ENCODE data around the gene PRDM4.

The PRDM4 gene, protein sequence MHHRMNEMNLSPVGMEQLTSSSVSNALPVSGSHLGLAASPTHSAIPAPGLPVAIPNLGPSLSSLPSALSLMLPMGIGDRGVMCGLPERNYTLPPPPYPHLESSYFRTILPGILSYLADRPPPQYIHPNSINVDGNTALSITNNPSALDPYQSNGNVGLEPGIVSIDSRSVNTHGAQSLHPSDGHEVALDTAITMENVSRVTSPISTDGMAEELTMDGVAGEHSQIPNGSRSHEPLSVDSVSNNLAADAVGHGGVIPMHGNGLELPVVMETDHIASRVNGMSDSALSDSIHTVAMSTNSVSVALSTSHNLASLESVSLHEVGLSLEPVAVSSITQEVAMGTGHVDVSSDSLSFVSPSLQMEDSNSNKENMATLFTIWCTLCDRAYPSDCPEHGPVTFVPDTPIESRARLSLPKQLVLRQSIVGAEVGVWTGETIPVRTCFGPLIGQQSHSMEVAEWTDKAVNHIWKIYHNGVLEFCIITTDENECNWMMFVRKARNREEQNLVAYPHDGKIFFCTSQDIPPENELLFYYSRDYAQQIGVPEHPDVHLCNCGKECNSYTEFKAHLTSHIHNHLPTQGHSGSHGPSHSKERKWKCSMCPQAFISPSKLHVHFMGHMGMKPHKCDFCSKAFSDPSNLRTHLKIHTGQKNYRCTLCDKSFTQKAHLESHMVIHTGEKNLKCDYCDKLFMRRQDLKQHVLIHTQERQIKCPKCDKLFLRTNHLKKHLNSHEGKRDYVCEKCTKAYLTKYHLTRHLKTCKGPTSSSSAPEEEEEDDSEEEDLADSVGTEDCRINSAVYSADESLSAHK

DNA sequence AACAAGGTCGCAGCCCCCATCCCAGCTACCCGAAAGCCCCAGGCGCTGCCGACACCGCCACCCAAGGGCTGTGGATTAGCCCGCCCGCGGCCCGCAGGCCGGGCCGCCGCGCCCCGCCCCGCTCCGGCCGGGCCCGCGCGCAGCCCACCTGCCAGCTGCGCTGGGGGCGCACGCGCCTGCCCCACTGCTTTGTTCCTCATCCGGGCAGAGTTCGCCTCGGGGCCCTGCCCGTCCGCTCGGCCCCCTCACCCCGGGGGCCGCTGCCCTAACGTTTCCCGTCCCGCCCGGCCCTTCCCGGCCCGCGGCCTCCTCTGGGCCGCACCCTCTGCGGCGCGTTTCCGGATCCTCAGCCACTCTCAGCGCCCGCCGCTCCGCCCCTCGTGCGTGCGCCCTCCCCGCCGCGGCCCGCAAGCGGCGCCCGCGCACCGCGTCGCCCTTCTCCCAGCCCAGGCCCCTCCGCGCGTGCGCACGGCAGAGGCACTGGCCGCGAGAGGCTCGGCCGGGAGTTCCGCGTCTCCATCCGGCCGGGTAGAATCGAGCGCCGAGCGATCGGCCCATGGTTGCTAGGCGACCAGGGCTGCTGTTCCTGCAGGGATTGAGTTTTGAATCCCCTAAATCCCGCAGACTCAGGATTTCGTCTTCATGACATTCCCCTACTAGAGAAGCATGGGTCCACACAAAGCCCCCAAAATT lies at the start of gene PRDM4:
Gene PRDM4 (minus strand): TSS at position 329 of the 693 bp plus-strand sequence. CDS start 622 bp downstream, outside the sequence.
- peak; percentile 94 for DNase-seq

DNA sequence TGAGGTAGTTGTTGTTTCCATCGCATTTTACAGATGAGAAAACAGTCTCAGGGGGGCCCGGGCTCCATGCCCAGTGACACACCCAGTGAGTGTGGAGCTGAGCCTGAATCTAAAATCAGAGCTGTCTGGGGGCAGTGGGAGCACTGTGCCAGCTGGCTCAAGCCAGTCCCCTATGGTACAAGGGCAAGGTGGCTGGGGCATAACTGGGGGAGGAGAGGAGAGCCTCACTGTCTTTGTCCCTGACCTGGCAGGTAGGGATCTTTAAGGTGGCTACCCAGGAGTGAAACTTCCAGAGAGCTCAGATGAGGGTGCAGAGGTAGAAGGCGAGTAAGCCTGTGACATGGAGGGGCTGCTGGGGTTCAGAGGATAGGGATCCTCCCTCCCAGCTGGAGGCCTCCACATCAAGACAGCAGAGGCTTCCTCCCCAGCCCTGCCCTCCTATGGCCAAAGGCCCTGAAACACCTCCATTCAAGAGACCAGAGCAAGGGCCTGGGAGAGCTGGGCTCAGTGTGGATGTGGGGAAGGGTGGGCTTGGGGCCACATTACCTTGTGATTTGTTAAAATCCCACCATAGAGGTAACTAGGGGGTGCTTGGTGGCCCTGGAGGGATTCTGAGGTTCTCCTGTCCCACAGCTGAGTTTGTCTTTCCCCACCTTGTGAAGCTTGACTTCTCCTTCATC lies 46.7 kb upstream of the PRDM4 start:
- DNase-seq = no peak

DNA sequence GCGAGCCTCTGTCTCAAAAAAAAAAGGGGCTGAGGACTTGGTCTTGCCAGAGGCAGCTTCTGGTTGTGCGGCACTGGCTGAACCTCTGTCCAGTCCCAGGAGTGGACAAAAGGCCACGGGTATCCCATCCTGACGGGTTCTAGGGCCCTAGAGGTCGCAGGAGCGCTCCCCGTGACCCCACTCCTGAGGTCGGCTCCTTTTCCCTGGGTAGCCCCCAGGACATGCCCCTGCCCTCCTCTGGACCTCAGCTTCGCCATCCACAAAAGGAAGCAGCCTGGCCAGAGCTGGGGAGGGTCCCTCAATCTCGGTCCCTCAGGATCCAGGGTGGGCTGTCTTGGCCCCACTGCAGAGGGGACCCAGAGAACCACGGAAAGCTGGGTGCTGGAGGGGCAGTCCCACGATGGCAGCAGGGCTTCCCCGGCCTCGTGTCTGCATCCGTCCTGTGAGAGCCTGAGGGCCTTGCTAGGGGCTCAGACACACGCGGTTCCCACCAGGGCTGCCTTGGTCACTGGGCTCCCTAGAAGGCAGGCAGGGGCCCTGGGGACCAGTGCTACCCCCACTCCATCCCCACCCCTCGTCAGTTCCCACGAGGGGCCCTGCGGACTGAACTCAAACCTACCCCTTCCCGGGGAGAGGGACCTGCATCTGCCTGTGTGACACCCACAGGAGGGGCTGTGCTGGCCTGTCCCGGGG lies 44.7 kb upstream of the PRDM4 start:
- DNase-seq = no peak

DNA sequence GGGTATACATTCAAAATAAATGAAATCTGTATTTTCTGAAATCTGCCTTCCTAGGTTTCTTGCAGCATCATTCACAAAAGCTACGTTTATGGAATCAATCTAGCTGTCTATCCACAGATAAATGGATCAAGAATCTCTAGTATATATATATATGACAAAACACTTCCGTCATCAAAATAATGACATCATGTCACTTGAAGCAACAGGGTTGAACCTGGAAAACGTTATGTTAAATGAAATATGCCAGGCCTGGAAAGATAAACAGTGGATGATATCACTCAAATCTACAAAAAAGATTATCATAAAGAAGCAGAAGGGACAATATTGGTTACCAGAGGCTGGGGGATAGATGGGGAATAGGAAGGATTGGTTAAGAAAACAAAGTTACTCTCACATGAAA lies 42.2 kb upstream of the PRDM4 start:
- DNase-seq = no peak

DNA sequence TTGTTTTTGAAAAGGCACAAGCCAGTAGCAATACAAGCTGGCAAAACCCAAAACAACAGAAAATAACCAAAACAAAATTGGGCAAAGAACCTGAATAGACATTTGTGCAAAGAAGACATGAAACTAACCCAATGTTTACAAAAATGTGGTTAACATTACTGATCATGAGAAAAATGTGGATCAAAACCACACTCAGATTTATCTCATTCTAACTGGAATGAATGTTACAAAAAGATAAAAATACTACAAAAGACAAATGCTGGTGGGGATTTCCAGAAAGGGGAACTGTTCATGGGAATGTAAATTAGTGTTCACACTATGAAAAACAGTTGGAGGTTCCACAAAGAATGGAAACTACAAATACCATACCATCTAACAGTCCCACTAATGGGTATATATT lies 40.2 kb upstream of the PRDM4 start:
- no peak for DNase-seq

DNA sequence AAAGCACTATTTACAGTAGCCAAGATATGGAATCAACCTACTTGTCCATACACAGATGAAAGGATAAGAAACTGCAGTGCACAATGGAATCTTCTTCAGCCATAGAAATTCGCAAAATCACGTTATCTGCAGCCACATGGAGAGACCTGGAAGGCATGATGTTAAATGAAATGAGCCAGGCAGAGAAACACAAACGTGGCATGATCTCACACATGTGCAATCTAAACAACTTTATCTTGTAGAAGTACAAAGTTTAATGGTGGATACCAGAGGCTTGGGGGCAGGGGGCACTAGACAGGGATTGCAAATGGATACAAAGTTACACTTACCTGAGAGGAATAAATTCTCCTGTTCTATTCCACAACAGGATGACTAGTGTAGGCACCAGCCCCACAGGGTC lies 37.6 kb upstream of the PRDM4 start:
- DNase-seq = no peak

DNA sequence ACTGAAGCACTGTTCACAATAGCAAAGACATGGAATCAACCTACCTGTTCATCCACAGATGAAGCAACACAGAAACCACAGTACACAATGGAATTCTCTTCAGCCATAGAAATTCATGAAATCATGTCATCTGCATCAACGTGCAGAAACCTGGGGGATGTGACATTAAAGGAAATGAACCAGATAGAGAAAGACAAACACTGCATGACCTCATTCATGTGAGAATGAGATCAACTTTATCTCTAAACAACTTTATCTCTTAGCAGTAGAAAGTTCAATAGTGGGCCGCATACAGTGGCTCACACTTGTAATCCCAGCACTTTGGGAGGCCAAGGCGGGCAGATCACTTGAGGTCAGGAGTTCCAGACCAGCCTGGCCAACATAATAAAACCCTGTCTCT lies 33.5 kb upstream of the PRDM4 start:
- DNase-seq = no peak

DNA sequence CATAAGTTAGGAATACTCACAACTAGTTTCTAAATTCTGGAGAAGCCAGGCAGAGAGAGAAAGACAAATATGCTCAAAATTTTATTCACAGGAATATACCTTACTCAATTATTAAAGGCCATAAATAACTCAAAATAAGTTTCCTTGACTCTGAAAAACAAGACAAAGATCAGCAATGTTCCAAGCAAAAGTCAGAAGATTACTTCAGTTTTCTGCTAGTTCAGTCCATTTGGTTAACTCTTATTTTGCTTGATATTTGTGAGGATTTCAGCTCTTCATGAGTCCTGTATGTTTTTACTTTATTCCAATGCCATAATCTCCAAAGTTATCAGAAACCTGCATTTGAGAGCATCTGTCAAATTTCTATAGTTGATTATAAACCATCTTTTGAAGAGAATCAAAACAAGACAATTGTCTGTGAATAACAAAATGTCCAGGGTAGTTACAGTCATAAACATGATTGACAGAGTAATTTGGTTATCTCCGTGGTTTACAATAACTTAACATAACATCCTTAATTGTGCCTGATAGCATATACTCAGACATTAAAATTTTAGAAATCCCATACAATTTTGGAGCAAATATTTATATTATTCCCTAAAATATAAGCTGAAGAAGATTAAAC lies 30.6 kb upstream of the PRDM4 start:
- no peak for DNase-seq

DNA sequence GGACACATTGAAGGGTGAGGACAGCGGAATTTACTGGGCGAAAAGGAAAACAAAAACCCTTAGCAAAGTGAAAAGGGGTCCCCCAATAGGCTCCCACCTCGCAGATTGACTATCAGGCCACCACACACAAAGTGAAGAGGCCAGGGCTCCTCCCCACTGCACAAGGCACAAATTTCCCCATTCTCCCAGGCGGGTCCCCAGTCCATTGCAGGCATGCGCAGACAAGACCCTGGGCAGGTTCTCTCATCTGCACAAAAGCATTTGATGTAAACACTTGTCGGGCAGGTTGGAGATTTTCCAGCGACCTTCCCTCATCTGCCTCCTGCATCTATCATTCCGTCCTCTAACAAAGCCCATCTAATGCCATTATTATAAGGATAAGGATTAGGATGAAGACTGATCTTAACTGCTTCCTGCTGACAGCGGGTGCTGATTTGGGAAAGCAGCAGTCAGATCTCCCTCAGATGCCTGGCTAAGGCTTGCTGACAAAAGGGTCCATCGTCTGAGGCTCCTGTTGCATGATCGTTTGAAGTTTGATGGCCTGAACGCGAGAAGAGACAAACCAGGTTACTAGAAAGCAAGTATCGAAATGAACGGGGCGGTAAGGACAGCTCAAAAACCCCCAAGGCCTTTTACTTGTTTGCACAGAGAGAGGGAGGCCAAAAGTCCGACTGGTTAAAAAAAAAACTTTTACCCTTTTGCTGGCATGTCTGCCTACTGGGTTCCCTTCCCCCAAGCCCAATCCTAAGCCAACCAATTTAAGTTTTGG lies 27.9 kb upstream of the PRDM4 start:
- DNase-seq = no peak

DNA sequence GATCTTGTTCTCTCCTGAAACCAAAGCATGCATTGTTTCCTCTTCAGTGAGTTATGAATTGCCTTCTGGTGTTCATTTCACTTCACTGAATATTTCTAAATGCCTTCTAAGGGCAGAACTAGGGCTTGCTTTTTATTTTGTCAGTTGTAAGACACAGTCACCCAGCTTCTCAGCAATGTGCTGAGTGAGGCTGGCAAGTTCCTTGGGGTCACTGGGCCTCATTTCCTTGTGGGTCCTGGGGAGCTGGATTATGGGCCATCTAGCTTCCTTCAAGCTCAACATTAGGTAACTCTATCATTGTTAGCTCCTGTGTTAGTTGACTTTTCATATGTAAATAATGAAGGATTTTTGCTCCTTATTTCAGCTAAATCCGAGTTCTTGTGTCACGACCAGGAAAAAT lies 27.3 kb upstream of the PRDM4 start:
- no peak for DNase-seq

DNA sequence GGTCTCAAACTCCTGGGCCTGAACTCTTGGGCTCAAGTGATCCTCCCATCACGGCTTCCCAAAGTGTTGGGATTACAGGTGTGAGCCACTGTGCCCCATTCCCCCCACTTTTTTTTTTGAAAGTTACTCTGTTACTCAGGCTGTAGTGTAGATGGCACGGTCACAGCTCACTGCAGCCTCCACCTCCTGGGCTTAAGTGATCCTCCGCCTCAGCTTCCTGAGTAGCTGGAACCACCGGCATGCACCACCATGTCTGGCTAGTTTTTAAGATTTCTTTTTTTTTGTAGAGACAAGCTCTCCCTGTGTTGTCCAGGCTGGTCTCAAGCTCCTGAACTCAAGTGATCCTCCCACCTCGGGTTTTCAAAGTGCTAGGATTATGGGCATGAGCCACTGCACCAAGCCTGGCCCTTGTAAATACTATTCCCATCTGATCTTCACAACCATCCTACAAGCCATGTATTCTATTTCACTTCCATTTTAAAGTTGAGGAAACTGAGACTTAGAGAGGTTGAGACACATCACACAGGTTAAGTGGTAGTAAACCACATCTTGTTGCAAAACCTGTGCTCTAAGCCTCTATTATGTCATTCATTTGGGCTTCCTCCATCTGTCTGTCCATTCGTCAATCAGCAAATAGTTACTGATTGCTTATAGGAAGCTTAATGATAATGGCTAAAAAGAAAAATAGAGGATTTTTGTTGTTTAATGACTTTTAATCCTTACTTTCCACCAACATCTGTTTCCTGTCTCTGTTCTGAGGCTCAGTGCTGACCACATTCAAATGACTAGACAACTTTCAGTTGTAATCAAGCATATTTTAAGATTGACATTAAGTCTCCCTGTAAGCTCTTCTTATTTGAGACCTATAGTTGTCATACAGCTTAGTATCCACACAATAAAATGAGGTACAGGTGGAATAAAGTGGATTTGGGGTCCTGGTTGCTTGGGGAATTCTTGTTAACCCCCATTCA lies 22.8 kb upstream of the PRDM4 start:
- DNase-seq = no peak

DNA sequence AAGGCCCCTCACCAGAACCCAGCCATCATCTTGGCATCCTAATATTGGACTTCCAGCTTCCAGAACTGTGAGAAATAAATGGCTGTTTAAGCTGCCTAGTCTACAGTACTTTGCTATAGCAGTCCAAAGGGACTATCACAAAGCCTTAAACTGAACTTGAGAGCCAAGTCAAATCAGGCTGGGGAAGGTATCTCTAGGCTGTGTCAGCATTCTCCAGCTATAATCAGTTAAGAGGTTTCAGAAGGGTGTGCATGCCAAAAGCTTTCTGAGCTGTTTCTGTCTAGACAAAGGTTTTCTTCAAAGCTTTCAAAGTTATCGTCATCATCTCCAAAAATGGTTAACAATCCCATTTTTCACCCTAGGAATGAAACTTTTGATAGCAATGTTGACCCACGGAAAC lies 21.1 kb upstream of the PRDM4 start:
- no peak for DNase-seq

DNA sequence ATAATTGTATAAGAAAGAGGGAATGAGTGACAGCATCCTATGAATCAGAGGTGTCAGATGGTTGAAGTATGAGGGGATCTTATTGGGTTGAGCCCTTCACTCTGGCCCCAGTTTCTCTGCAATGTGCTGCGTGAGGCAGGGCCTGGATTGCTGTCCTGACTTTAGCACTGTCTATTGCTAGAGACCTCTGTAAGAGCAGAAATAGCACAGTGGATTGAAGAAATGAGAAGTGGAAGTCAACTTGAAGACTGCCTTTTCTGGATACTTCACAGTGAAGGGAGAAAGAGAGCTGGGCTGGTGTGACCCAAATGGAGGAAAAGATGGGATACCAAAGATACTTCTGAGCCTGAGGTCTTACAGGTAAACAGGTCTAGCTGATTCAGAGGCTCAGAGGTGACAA lies 19.4 kb upstream of the PRDM4 start:
- no peak for DNase-seq

DNA sequence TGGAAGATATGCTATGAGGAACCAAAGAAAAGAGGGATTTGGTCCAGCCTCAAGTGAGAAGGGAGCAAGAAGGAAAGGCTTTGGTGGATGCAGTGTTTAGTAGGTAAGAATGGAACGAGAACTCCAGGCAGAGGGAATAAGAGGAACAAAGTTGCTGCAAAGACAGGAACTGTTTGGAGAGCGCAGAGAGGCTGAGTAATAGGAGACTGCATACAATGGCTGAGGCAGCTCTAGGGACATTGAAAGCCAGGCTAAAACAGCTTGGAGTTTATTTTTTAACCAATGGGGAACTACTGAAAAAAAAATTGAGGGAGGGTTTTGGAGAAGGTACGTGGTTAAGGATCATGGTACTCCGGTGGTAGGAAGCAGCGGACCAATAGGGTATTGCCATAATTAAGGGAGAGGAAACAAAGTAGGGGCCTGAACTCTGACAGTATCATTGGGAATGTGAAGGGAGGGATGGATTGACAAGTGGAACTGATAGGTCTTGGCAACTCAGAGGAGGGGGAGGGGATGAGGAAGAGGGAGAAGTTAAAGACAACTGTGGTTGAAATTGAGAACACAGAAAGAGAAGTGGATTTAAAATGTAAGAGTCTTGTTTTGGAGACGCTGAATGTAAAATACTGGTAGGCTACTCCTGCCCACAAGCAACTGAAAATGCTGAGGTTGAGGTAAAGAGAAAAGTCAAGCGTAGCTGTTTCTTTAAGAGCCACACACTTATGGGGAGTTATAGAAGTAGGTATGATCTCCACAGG lies 18.3 kb upstream of the PRDM4 start:
- DNase-seq = no peak

DNA sequence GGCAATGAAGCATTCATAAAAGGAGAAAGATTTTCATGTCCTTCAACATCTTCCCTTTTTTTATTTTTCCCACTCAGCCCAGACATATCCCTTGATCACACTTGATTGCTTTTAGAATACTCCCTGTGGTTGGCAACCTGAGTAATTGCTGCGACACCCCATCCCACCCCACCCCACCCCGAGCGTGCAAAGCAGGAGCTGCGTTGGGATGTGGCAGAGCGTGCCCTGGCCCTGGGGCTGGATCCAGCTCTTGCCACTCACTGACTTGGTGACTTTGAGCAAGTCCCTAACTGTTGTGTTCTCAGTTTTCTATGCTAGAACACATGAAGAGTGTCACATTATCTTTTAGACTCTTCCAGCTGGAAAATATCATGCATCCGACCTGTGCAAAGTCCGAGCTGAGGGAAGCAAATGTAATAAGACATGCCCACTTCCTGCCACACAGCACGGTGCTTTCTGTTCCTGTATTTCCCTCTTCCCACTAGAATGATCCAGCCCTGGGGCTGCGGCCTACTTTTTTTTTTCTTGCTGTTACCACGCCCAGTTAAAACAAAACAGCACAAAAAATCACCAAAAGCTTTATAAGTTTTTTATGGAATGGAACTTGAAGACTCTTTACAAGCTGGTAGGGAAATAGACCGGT lies 17.6 kb upstream of the PRDM4 start:
- no peak for DNase-seq

DNA sequence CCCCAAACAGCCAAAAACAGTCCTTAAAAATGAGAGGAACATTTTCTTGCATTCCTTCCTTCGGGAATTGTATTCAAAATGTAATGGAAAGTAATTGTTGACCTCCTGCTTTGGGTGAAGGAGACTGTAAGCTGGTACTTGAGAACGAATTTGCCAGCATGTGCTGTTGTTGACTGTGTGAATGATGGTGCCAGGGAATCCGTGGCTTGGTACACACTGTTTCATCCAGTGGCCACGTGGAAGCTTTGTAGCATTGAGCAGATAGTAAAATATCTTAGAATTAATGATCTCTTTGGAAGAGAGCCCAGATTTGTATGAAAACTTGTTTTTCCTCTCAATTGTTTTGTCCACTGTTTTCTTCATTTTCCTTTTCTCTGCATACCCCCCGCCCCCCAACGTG lies 15.2 kb upstream of the PRDM4 start:
- no peak for DNase-seq

DNA sequence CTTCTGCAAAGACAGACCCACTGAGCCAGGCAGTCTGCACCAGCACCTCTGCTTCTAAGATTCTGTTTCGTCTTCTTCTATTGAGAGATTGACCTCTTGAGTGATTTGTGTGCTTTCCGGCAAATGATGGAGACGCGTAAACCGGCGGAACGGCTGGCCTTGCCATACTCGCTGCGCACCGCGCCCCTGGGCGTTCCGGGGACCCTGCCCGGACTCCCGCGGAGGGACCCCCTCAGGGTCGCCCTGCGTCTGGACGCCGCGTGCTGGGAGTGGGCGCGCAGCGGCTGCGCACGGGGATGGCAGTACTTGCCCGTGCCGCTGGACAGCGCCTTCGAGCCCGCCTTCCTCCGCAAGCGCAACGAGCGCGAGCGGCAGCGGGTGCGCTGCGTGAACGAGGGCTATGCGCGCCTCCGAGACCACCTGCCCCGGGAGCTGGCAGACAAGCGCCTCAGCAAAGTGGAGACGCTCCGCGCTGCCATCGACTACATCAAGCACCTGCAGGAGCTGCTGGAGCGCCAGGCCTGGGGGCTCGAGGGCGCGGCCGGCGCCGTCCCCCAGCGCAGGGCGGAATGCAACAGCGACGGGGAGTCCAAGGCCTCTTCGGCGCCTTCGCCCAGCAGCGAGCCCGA lies 14.3 kb upstream of the PRDM4 start:
- no peak for DNase-seq

Measured in CD4-positive, alpha-beta T cell treated with Interleukin-15 for 1 hour (primary cell).